K562 (cell line): ENCODE data around the gene KRTAP12-2. TPM values are rescaled to one million over a fixed set of nuclear protein-coding genes. Genes with fewer than 3 reads are reported as not detected.

Experiments used
- ATAC-seq: fragments of 200-7000 bp; cut with Tn5 transposase; 3 replicates; pipeline ENCODE4 v1.9.1; 2020; ENCODE audit warnings: moderate library complexity
- BruUV-seq: library from RNA; stranded (reverse); fragments of 400-500 nt; replicated peaks from 2 replicates; lab custom pipeline; 2021; lab: Mats Ljungman, UMichigan
- CTCF ChIA-PET: fragments of 300-600 bp; formaldehyde crosslinking; extraction: SDS; loops from one replicate; lab custom pipeline; 2021; ENCODE audit warnings: low intra/inter-chr PET ratio; lab: Yijun Ruan, JAX
- POLR2A ChIA-PET: fragments of 300-600, 350-650 bp; sonication (Branson Sonifier 250); formaldehyde crosslinking; extraction: SDS; loops from one replicate; lab custom pipeline; 2021; ENCODE audit warnings: antibody characterized with exemption, inconsistent platforms; lab: Yijun Ruan, JAX
- DNase-seq, 4 experiments: peaks; one replicate each; pipeline versions ENCODE4 v3.0.0 to v3.0.0-alpha.2; 2011 to 2018; ENCODE audit warnings: low spot score in 3 of 4, mixed read lengths in 3 of 4; ENCODE audit errors: extremely low read depth in 1 of 4
- FAIRE-seq: peaks from 2 replicates; lab custom pipeline; 2011; peaks lifted over from hg19 to GRCh38; lab: Jason Lieb, UNC
- H2AFZ ChIP-seq: 2 replicates; pipeline ENCODE4 v1.6.0; 2011; ENCODE audit warnings: low read depth, low read length, control low read depth, inconsistent platforms
- H3K27ac ChIP-seq: fragments of 200-600 bp; 3 replicates; pipeline ENCODE4 v1.8.0; 2011; ENCODE audit warnings: low read depth, mild to moderate bottlenecking, control low read depth, inconsistent platforms, low read length, moderate library complexity, mixed read lengths; ENCODE audit errors: extremely low read depth
- H3K27me3 ChIP-seq, 2 experiments: fragments of 300-600 bp in 1 of 2; 2 replicates in 1 of 2; 3 replicates in 1 of 2; pipeline versions ENCODE4 v1.6.0 to v1.8.0; 2011; ENCODE audit warnings: inconsistent platforms in 2 of 2, low read length in 2 of 2, mild to moderate bottlenecking in 1 of 2, mixed read lengths in 1 of 2, moderate library complexity in 1 of 2; ENCODE audit not compliant: control insufficient read depth in 2 of 2, insufficient read depth in 2 of 2
- H3K36me3 ChIP-seq: fragments of 300-600 bp; 3 replicates; pipeline ENCODE4 v1.8.0; 2011; ENCODE audit warnings: mild to moderate bottlenecking, low read length, inconsistent platforms; ENCODE audit not compliant: control insufficient read depth, insufficient read depth
- H3K4me1 ChIP-seq, 2 experiments: fragments of 200-600 bp in 1 of 2; replicated peaks in 1 of 2; 2 replicates in 1 of 2; 3 replicates in 1 of 2; pipeline versions ENCODE4 v1.5.1 to v1.8.0; 2011; ENCODE audit warnings: inconsistent platforms in 2 of 2, low read length in 2 of 2, mild to moderate bottlenecking in 1 of 2, mixed read lengths in 1 of 2, moderate library complexity in 1 of 2; ENCODE audit not compliant: control insufficient read depth in 2 of 2, insufficient read depth in 2 of 2
- H3K4me2 ChIP-seq: 2 replicates; pipeline ENCODE4 v1.6.1; 2011; ENCODE audit warnings: low read length, control low read depth, inconsistent platforms, mixed read lengths; ENCODE audit not compliant: insufficient read depth
- H3K4me3 ChIP-seq: fragments of 200-600 bp; sonication (generic), shearing (Covaris generic); 2 replicates; pipeline ENCODE4 v1.5.1; 2016; ENCODE audit warnings: control low read depth, inconsistent platforms
- H3K79me2 ChIP-seq: fragments of 200-600 bp; 3 replicates; pipeline ENCODE4 v1.8.0; 2011; ENCODE audit warnings: low read length, inconsistent platforms; ENCODE audit not compliant: control insufficient read depth, insufficient read depth
- H3K9ac ChIP-seq, 2 experiments: 2 replicates each; pipeline versions ENCODE4 v1.6.0 to v1.6.1; 2011; ENCODE audit warnings: low read depth in 2 of 2, low read length in 2 of 2, control low read depth in 1 of 2, inconsistent platforms in 1 of 2, mild to moderate bottlenecking in 1 of 2, mixed read lengths in 1 of 2; ENCODE audit not compliant: insufficient read depth in 1 of 2
- H3K9me1 ChIP-seq: one replicate; pipeline ENCODE4 v1.6.0; 2011; ENCODE audit warnings: inconsistent platforms, mild to moderate bottlenecking, low read length, moderate library complexity; ENCODE audit not compliant: control insufficient read depth, insufficient read depth
- H3K9me3 ChIP-seq: replicated peaks from 2 replicates; pipeline ENCODE4 v1.5.1; 2011; ENCODE audit warnings: low read depth, low read length, inconsistent platforms; ENCODE audit not compliant: control insufficient read depth, insufficient read depth
- H4K20me1 ChIP-seq: replicated peaks from 2 replicates; pipeline ENCODE4 v1.6.1; 2011; ENCODE audit warnings: low read length, inconsistent platforms, mixed read lengths; ENCODE audit not compliant: control insufficient read depth, insufficient read depth
- CBX8 ChIP-seq: fragments of 200-600 bp; sonication (generic); IDR thresholded peaks from 2 replicates; pipeline ENCODE4 v1.6.1; 2012; ENCODE audit warnings: borderline replicate concordance, mixed run types, low read depth, mild to moderate bottlenecking, moderate library complexity, mixed read lengths, low read length, control low read depth, inconsistent platforms; ENCODE audit not compliant: poor library complexity, severe bottlenecking; ENCODE audit errors: extremely low read depth
- EP300 ChIP-seq: IDR thresholded peaks from 2 replicates; pipeline ENCODE4 v1.6.1; 2012; ENCODE audit warnings: low read length, improper control_type of control experiment
- HLTF ChIP-seq: fragments of 450-650 bp; IDR thresholded peaks from 2 replicates; pipeline ENCODE4 v1.6.1; 2016
- NBN ChIP-seq: fragments of 450-650 bp; IDR thresholded peaks from 2 replicates; pipeline ENCODE4 v1.6.1; 2016; ENCODE audit warnings: low read depth, mild to moderate bottlenecking
- SP1 ChIP-seq: sonication (generic); formaldehyde crosslinking; IDR thresholded peaks from 2 replicates; pipeline ENCODE4 v1.8.1; 2022; ENCODE audit warnings: mild to moderate bottlenecking, missing genetic modification reagents
- TFE3 ChIP-seq: fragments of 450-650 bp; formaldehyde crosslinking; IDR thresholded peaks from 2 replicates; pipeline ENCODE4 v1.4.0; 2020; ENCODE audit warnings: mild to moderate bottlenecking, mixed read lengths
- ZNF318 ChIP-seq, 2 experiments: fragments of 450-650 bp; IDR thresholded peaks; 2 replicates each; pipeline ENCODE4 v1.6.1; 2016; ENCODE audit warnings: mild to moderate bottlenecking in 2 of 2, borderline replicate concordance in 1 of 2, low read depth in 1 of 2, moderate library complexity in 1 of 2
- ZNF764 ChIP-seq: fragments of 250-450 bp; sonication (Bioruptor Pico); IDR thresholded peaks from 2 replicates; pipeline ENCODE4 v1.4.0; 2020; ENCODE audit warnings: low read depth, mild to moderate bottlenecking, moderate library complexity
- WGBS: fragments of 100-300 bp; shearing (Covaris generic); methylation state at CpG from one replicate; pipeline ENCODE4 v1.1.6; 2016; ENCODE audit warnings: low coverage, mixed read lengths; ENCODE audit not compliant: insufficient coverage; ENCODE audit errors: missing lambda C conversion rate; 5-methylcytosine and 5-hydroxymethylcytosine counted together
- in situ Hi-C: fragments of 300-500 bp; cut with MboI; formaldehyde crosslinking; loops from 4 replicates; pipeline ENCODE4 v1.15.0; 2018; ENCODE audit warnings: inconsistent platforms, mixed read lengths
- intact Hi-C: fragments of 100-400 bp; cut with micrococcal nuclease; formaldehyde crosslinking; loops from 2 replicates; pipeline ENCODE4 v1.14.2; 2022
- polyA plus RNA-seq, 8 experiments: library from polyadenylated mRNA; depleted of rRNA in 4 of 8; stranded (reverse) in 5 of 8; unstranded in 3 of 8; fragments of >200 nt; fragmentation: Nextera tagmentation in 2 of 8; fragmentation: Illumina TruSeq in 1 of 8; extraction: Ambion mirVana in 2 of 8; extraction: Trizol in 1 of 8; gene quantifications; 2 replicates each; pipeline versions ENCODE4 v1.2.1 to v1.2.3, GENCODE V29; 2011 to 2014; ENCODE audit warnings: inconsistent platforms in 1 of 8, missing spikeins in 1 of 8
- total RNA-seq, 7 experiments: library from RNA; depleted of rRNA in 6 of 7; stranded (reverse); fragments of >200 nt in 6 of 7; fragmentation: Illumina TruSeq in 2 of 7; extraction: Trizol in 2 of 7; gene quantifications; 2 replicates each; pipeline versions ENCODE4 v1.2.1 to v1.2.3, GENCODE V29; 2011 to 2021; ENCODE audit warnings: low replicate concordance in 1 of 7

KRTAP12-2 gene
- total and polyA plus RNA-seq, 9 of the 15 experiments (the other 6 are each of a cell fraction or from before 2014, with no cell fraction given) = not detected

- Histone ChIP-seq H3K27me3 (peaks cover 41 to 75% of the 10 kb centered on the region in 2 experiments; a peak in 4 of 5 replicates), H3K4me1 (peaks cover 0 to 21% of the 10 kb centered on the region in 2 experiments; a peak in 1 of 5 replicates), H2AFZ (no peak overlapping the region), H4K20me1 (0 out of 2 replicates have a peak, but pooled peaks cover 5% of the 10 kb centered on the region), H3K9ac (no peak overlapping the region), H3K4me2 (no peak overlapping the region), H3K4me3 (no peak overlapping the region), H3K9me3 (no peaks in the 10 kb centered on the region), H3K9me1 (no peaks in the 10 kb centered on the region), H3K79me2 (no peaks in the 10 kb centered on the region), H3K36me3 (no peaks in the 10 kb centered on the region), H3K27ac (no peak overlapping the region)
- 30% methylated on average over 36 of the region's 46 CpGs for WGBS
- DNase-seq = no peak
- ChIA-PET CTCF (no interaction called here), POLR2A (no interaction called here)
- no TSS peak for BruUV-seq
- ATAC-seq = no peak
- in situ Hi-C loops (no loop called here), intact Hi-C loops (no loop called here)
- FAIRE-seq = no peak
- no peak for TF ChIP-seq TFE3
- TF ChIP-seq ZNF764 (CRISPR knock-in tag) = no peak
- no peak for TF ChIP-seq EP300
- TF ChIP-seq SP1 (CRISPR knock-in tag) = no peak
- TF ChIP-seq ZNF318 (IDR thresholded peaks at IDR 0.05; ENCODE audit: borderline replicate concordance in 1 of 2, low read depth in 1 of 2) = no peak
- TF ChIP-seq HLTF = no peak
- TF ChIP-seq CBX8 = no peak
- no peak for TF ChIP-seq NBN
Observed at GRCh38 chr21:44706706-44707581, 40.2 kb upstream of the KRTAP12-2 start.
